ENCODE data around the gene U2AF2.

DNA sequence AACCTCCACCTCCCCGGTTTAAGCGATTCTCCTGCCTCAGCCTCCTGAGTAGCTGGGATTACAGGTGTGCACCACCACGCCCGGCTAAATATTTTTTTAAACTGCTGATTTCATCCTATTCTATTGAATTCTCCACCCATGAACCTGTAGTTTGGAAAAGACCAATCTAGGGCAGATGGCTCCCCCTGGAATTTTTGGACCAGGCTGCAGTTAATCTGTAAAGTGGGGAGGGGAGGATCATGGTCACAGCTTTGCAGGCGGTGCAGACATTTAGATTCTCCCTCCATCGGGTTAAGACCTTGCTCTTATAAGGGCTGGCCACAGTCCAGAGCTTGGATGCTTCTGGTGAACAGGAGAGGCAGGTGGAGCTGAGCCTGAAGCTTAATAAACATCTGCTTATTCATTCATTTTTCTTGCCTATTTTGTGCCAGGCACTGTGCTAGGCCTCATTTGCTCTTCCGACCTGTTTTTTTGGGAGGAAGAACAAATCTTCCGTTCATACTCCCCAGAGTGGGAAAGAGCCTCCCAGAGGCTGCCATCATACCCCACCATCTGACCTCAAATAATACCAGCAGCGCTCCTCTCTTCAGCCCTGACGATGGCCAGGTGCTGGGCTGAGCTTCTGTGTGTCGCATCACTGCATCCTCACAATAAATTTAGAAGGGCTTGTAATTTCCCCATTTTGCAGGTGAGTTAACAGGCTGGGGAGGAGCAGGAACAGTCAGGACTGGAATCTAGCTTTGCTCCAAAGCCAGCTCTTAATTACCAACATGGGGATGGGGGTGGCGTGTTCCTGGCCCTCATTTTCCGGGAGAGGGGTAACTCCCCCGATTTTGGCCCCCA is 7.7 kb upstream of the U2AF2 start:
- TF ChIP-seq, protein P1, sequence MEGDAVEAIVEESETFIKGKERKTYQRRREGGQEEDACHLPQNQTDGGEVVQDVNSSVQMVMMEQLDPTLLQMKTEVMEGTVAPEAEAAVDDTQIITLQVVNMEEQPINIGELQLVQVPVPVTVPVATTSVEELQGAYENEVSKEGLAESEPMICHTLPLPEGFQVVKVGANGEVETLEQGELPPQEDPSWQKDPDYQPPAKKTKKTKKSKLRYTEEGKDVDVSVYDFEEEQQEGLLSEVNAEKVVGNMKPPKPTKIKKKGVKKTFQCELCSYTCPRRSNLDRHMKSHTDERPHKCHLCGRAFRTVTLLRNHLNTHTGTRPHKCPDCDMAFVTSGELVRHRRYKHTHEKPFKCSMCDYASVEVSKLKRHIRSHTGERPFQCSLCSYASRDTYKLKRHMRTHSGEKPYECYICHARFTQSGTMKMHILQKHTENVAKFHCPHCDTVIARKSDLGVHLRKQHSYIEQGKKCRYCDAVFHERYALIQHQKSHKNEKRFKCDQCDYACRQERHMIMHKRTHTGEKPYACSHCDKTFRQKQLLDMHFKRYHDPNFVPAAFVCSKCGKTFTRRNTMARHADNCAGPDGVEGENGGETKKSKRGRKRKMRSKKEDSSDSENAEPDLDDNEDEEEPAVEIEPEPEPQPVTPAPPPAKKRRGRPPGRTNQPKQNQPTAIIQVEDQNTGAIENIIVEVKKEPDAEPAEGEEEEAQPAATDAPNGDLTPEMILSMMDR (IDR thresholded peaks at IDR 0.05; ENCODE audit: low read length) = no peak
- TF ChIP-seq EZH2 (optimal IDR thresholded peaks at IDR 0.05; ENCODE audit: low read depth, low read length) (no peak), EZH2phosphoT487 (IDR thresholded peaks at IDR 0.05; ENCODE audit: low read length) (no peak)

All from MM.1S (cell line).